Measurements from ENCODE around the gene KCNK10.

KCNK10 gene, protein sequence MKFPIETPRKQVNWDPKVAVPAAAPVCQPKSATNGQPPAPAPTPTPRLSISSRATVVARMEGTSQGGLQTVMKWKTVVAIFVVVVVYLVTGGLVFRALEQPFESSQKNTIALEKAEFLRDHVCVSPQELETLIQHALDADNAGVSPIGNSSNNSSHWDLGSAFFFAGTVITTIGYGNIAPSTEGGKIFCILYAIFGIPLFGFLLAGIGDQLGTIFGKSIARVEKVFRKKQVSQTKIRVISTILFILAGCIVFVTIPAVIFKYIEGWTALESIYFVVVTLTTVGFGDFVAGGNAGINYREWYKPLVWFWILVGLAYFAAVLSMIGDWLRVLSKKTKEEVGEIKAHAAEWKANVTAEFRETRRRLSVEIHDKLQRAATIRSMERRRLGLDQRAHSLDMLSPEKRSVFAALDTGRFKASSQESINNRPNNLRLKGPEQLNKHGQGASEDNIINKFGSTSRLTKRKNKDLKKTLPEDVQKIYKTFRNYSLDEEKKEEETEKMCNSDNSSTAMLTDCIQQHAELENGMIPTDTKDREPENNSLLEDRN

DNA sequence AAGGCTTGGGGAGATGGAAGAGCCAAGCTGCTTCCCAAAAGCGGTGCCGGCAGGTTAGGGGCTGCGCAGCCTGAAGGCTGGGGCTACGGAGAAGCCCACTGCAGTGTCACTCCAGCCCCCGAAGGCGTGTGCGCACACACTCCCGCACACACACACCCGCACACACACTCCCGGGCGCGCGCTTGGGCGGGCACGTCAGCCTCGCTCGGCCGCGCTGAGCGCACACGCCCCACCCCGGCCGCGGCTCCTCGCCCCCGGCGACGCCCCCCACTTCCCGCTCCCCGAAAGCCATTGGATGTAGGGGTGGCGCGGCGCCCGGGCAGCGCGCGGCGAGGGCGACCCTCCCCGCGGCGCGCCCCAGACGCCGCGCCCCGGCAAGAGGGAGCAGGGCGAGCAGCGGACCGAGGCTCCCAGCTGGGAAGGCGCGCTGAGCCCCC lies at the start of gene KCNK10:
KCNK10 (minus strand) TSS at position 184 of the 437 bp plus-strand sequence. CDS start 471 bp downstream, outside the sequence.
- peak; percentile 19 for DNase-seq (ENCODE audit: low spot score)

GRCh38 chr14:88369496-88369895 lies 46.4 kb upstream of the KCNK10 start:
- DNase-seq (ENCODE audit: low spot score): no peak

- no peak for DNase-seq (ENCODE audit: low spot score)
Observed at GRCh38 chr14:88364710-88365413, 41.8 kb upstream of the KCNK10 start.

DNA sequence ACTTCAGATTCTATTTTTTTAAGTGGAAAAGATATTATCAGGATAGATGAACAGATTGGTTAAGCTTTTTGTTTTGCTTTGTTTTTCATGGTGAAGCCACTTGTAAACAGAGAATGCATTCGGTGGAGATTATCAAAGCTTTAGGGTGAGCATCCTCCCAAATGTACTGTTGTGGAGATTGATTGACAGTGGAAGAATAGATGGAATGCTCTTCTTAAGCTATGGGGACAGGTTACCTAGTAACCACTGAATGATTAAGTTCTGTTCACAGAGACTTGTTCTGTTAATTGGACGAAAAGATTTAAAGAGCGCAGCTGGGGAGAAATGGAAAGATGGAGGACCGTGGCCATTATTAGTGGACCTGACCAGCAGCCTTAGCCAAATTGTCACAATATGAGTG lies 40.6 kb upstream of the KCNK10 start:
- DNase-seq (ENCODE audit: low spot score): no peak

GRCh38 chr14:88359500-88359899 lies 36.4 kb upstream of the KCNK10 start:
- peak; percentile 74 for DNase-seq (ENCODE audit: low spot score)

DNA sequence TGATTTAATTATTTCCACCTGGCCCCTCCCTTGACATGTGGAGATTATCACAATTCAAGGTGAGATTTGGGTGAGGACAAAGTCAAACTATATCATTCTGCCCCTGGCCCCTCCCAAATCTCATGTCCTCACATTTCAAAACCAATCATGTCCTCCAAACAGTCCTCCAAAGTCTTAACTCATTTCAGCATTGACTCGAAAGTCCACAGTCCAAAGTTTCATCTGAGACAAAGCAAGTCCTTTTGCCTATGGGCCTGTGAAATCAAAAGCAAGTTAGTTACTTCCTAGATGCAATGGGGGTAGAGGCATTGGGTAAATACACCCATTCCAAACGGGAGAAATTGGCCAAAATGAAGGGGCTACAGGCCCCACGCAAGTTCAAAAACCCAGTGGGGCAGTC lies 31.3 kb upstream of the KCNK10 start:
- DNase-seq (ENCODE audit: low spot score): no peak

- DNase-seq (ENCODE audit: low spot score): no peak
Observed at GRCh38 chr14:88352698-88353097, 29.6 kb upstream of the KCNK10 start.

GRCh38 chr14:88351966-88352691 lies 29.1 kb upstream of the KCNK10 start:
- peak; percentile 87 for DNase-seq (ENCODE audit: low spot score)

DNA sequence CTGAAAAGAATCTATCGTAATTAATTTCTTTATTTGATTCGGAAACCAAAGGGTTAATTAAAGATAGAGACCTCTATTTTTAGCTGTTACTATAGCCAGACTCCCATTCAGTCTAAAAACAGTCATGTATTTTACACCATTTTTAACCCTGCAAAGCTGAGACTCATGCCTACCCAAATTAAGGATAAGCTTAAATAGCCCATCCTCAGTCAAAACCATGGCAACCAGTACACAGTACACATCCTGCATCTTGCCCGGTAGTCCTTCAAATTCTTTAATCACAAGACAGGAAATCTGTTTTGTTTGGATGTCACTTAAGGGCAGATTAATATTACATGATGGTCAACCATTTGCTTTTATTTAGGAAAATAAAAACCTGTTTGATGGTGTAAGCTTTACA lies 25.5 kb upstream of the KCNK10 start:
- DNase-seq (ENCODE audit: low spot score): no peak

- DNase-seq (ENCODE audit: low spot score): no peak
Observed at GRCh38 chr14:88346048-88346639, 23.1 kb upstream of the KCNK10 start.

DNA sequence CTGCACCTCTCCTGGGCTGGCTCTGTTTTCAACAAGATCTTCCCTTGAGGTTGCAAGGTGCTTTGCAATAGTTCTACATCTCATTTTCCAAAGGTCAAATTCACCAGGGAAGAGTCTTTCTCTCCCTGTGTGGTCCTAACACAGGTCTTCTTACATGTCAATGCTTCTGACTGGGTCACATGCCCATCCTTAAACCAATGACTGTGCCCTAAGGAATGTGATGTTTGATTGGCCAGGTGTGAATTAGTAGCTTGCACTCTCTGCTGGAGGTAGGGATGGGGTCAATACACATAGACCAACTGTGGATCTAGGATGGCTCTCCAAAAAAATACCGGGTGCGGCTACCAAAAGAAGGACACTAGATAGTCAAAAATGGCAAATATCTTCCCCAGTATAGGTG lies 19.9 kb upstream of the KCNK10 start:
- DNase-seq (ENCODE audit: low spot score): no peak

DNA sequence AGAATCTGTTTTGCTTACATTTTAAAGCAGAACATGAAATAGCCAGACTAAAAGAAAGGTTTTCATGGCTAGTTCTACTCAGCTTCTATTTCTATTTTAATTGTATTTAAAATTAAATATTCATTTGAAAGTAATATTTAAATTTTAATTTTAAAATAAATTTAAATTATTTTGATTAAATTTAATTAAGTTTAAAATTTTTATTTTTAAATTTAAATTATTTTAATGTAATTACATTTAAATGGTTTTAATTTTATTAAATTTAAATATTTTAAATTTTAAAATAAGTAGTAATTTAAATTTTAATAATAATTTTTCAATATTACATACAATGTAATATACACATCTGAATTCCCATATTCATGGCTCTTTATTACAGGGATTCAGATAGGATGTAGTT lies 17.3 kb upstream of the KCNK10 start:
- no peak for DNase-seq (ENCODE audit: low spot score)

DNA sequence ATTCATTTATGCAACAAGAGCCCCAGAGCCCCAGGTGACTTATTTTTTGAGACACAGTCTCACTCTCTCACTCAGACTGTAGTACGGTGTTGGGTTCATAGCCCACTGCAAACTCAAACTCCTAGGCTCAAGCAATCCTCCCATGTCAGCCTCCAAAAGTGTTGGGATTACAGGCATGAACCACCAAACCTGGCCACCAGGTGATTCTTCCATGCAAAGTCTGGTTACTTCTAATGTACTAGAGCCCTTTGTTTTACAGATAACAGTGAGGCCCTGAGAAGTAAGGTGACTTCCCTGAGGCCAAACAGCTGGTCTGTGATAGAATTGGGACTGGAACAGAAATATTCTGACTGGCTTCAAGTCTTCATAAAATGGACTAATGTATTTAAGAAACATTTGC lies 10.0 kb upstream of the KCNK10 start:
- DNase-seq (ENCODE audit: low spot score): no peak

- DNase-seq (ENCODE audit: low spot score): no peak
Observed at GRCh38 chr14:88327497-88327896, 4.4 kb upstream of the KCNK10 start.

DNA sequence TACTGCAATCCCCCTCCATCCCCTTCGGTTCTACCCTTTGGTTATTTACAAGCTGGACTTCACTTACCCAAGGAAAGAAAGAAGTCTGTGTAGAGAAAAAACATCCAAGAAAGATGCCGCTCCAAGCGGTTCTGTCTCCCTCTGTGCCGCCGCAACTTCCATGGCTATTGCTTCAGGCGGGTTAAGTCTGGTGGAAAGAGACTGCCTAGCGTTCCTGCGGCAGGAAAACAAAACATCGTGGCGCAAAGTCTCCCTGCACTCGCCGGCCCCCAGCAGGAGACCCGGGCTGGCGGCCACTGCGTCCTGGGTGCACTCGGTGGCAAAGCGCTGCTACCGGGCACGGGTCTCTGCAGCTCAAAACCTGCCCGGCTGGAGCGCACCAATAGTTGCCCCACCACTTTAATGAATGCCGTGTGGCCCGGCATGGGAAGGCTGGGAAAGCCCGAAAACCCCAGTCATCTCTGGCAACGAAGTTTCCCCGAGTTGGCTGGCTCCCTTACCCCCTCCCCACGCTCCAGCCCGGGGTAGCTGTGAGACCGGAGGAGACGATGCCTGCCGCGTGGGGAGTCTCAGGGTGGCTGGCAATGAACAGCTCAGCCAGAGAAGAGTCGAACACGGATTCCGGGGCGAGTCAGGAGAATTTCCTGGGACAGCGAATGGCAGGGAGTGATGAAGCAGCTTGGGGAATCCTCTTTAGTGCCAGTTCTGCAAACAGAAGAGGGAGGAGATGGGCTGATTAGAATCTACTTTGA lies 3.5 kb upstream of the KCNK10 start:
- DNase-seq (ENCODE audit: low spot score): no peak

GRCh38 chr14:88325883-88326282 lies 2.8 kb upstream of the KCNK10 start:
- no peak for DNase-seq (ENCODE audit: low spot score)

GRCh38 chr14:88324930-88325329 lies 1.9 kb upstream of the KCNK10 start:
- no peak for DNase-seq (ENCODE audit: low spot score)

DNA sequence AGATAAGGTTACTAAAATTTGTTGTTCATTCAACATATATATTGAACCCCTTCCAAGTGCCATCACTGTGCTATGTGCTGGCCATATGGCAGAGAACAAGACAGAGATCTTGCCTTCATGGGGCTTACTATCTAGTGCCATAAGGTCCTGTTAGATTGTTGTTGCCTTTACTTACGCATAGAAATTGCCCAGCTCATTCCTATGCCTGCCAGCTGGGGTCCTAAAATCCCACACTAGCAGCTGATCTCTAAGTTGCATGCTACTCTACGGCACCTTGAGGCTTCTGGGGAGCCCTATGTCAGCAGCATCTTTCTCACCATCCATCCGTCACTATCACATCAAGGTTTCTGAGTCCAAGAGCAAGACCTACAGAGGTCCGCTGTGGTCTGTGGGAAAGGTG lies 1.4 kb upstream of the KCNK10 start:
- DNase-seq (ENCODE audit: low spot score): no peak

GRCh38 chr14:88323523-88324199 lies 592 bp upstream of the KCNK10 start:
- DNase-seq (ENCODE audit: low spot score): no peak

GRCh38 chr14:88322504-88323085 lies 474 bp downstream of the KCNK10 start:
- peak; percentile 16 for DNase-seq (ENCODE audit: low spot score)

All from globus pallidus (tissue), 1 donor.